Gastrocnemius medialis (tissue), 4 donors: Measurements from ENCODE around the gene TIMM8B. TPM values are rescaled to one million over a fixed set of nuclear protein-coding genes. Genes with fewer than 3 reads are reported as not detected.
A peak's percentile ranks its signal among the peaks of the same experiment; 100 is the strongest.

Source experiments
- ATAC-seq, 2 donors: fragments of 150-250 bp; one replicate each; pipeline ENCODE4 v1.9.1; 2016
- DNase-seq, 2 donors: peaks; one replicate each; pipeline ENCODE4 v3.0.0-alpha.2; 2019
- H3K27ac ChIP-seq, 4 donors: fragments of 200-600 bp; sonication (generic); 1 replicate in 1 of 4; 2 replicates in 3 of 4; pipeline ENCODE4 v1.5.1; 2016 to 2018; ENCODE audit warnings: mild to moderate bottlenecking in 2 of 4, moderate library complexity in 1 of 4
- H3K27me3 ChIP-seq, 3 donors: fragments of 200-600 bp; sonication (generic) in 2 of 3; 1 replicate in 1 of 3; 2 replicates in 2 of 3; pipeline versions ENCODE4 v1.5.1 to v1.6.0; 2016 to 2019; ENCODE audit warnings: mild to moderate bottlenecking in 1 of 3, moderate library complexity in 1 of 3
- H3K36me3 ChIP-seq, 2 donors: fragments of 200-600 bp; sonication (generic) in 1 of 2; one replicate each; pipeline ENCODE4 v1.5.1; 2017 to 2018
- H3K4me1 ChIP-seq, 2 donors: fragments of 200-600 bp; sonication (generic) in 1 of 2; one replicate each; pipeline ENCODE4 v1.5.1; 2016 to 2017; ENCODE audit warnings: mild to moderate bottlenecking in 2 of 2
- H3K4me3 ChIP-seq, 4 donors: fragments of 200-600 bp; sonication (generic) in 3 of 4; 1 replicate in 1 of 4; 2 replicates in 3 of 4; pipeline ENCODE4 v1.5.1; 2016 to 2019; ENCODE audit warnings: mild to moderate bottlenecking in 2 of 4
- H3K9me3 ChIP-seq, 3 donors: fragments of 200-600 bp; sonication (generic) in 2 of 3; 1 replicate in 1 of 3; 2 replicates in 2 of 3; pipeline ENCODE4 v1.5.1; 2016 to 2019
- CTCF ChIP-seq, 5 experiments: fragments of 450-650 bp in 3 of 5; fragments of 200-600 bp in 2 of 5; sonication (generic) in 2 of 5; IDR thresholded peaks in 4 of 5; conservative IDR thresholded peaks in 1 of 5; 1 replicate in 4 of 5; 2 replicates in 1 of 5; pipeline ENCODE4 v1.5.1; 2016 to 2019; ENCODE audit warnings: antibody characterized with exemption in 5 of 5, mild to moderate bottlenecking in 3 of 5, moderate library complexity in 3 of 5
- POLR2A ChIP-seq, 2 donors: fragments of 450-650 bp; IDR thresholded peaks; one replicate each; pipeline ENCODE4 v1.6.1; 2017; ENCODE audit warnings: antibody characterized with exemption in 2 of 2, mild to moderate bottlenecking in 2 of 2, moderate library complexity in 2 of 2
- in situ Hi-C, 4 donors: fragments of 200-750 bp; cut with MboI; loops; one replicate each; pipeline versions ENCODE4 v1.15.0 to v1.8.0; 2017; ENCODE audit warnings: low sequenced_read_pairs in 4 of 4
- intact Hi-C: fragments of 100-400 bp; cut with DNase I; formaldehyde crosslinking; loops from one replicate; pipeline ENCODE4 v1.15.1; 2023; ENCODE audit warnings: low total_unique reads
- total RNA-seq, 4 donors: library from RNA; depleted of rRNA; stranded (reverse); fragments of >200 nt; gene quantifications; one replicate each; pipeline versions ENCODE4 v1.1.0 to v1.2.3, GENCODE V29; 2016

TIMM8B gene
- total RNA-seq, 4 donors from 2014 or later = 60.3 to 93.2 (median 69.4) TPM

DNA sequence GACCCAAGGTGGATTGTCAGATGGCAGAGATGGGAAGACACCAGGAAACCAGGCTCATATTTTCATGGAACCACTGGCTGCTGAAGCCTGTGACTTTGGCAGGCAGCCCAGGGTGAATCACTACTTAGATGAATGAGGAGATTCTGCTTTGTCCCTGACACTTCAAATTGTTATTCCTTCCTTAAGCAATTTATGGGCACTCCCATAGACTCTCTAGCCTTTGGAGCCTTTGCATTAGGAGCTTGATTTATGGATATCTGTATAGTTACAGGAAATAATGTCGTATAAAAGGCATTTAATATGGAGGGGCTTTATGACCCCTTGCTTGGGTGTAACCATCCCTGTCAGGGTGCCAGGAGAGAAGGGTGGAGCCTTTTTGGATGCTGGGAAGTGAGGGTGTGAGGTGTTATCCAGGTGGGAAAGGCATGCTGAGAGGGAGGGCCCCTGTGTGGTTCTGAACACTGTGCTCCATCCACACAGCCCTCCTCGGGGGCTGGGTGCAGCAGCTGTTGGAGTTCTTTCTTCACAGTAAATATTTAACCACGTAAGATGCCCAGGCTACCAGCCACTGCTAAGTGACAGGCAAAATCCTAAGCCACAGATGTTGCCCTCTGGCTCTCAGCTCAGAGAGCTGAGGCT, 42.0 kb upstream of the TIMM8B start:
- no peaks in the 10 kb centered on the region for H3K36me3 ChIP-seq
- DNase-seq (peak; percentile 43 to 61), ATAC-seq (peak; percentile 67 to 75)
- intact Hi-C loops (no loop called here), in situ Hi-C loops (no loop called here)
- H3K9me3 ChIP-seq = no peaks in the 10 kb centered on the region
- no peak for TF ChIP-seq CTCF (IDR thresholded peaks at IDR 0.05 in 4 of 5, conservative IDR thresholded peaks at IDR 0.05 in 1 of 5)
- no peak for TF ChIP-seq POLR2A (IDR thresholded peaks at IDR 0.05)
- H3K27ac ChIP-seq = no peak overlapping the region
- no peaks in the 10 kb centered on the region for H3K27me3 ChIP-seq
- H3K4me3 ChIP-seq = no peak overlapping the region
- H3K4me1 ChIP-seq = peaks cover 0 to 22% of the 10 kb centered on the region in 2 donors

- H3K4me1 ChIP-seq = peaks cover 0 to 16% of the 10 kb centered on the region in 2 donors
- no peak for ATAC-seq
- H3K4me3 ChIP-seq = no peak overlapping the region
- TF ChIP-seq CTCF (IDR thresholded peaks at IDR 0.05 in 4 of 5, conservative IDR thresholded peaks at IDR 0.05 in 1 of 5) (no peak), POLR2A (IDR thresholded peaks at IDR 0.05) (no peak)
- no peaks in the 10 kb centered on the region for H3K9me3 ChIP-seq
- in situ Hi-C loops (no loop called here), intact Hi-C loops (no loop called here)
- DNase-seq = no peak
- H3K27me3 ChIP-seq = no peaks in the 10 kb centered on the region
- H3K27ac ChIP-seq = no peak overlapping the region
- no peaks in the 10 kb centered on the region for H3K36me3 ChIP-seq
These were observed 40.5 kb upstream of the TIMM8B start for GRCh38 chr11:112127056-112127455.

GRCh38 chr11:112123129-112123528, 36.6 kb upstream of the TIMM8B start:
- Histone ChIP-seq H3K27me3 (no peaks in the 10 kb centered on the region), H3K36me3 (no peaks in the 10 kb centered on the region), H3K9me3 (no peaks in the 10 kb centered on the region), H3K4me3 (no peak overlapping the region), H3K27ac (no peak overlapping the region), H3K4me1 (peaks cover 0 to 11% of the 10 kb centered on the region in 2 donors)
- no peak for TF ChIP-seq POLR2A (IDR thresholded peaks at IDR 0.05)
- TF ChIP-seq CTCF (IDR thresholded peaks at IDR 0.05 in 4 of 5, conservative IDR thresholded peaks at IDR 0.05 in 1 of 5) = no peak
- no peak for DNase-seq
- intact Hi-C loops (loop anchor here (5.0 kb wide), 1 partner anchor 34 kb away; no protein-coding TSS in a partner anchor), in situ Hi-C loops (no loop called here)
- no peak for ATAC-seq

- Histone ChIP-seq H3K27me3 (no peaks in the 10 kb centered on the region), H3K4me3 (no peak overlapping the region), H3K36me3 (no peaks in the 10 kb centered on the region), H3K4me1 (peaks cover 0 to 10% of the 10 kb centered on the region in 2 donors), H3K27ac (no peak overlapping the region), H3K9me3 (no peaks in the 10 kb centered on the region)
- TF ChIP-seq POLR2A (IDR thresholded peaks at IDR 0.05) = no peak
- TF ChIP-seq CTCF (IDR thresholded peaks at IDR 0.05 in 4 of 5, conservative IDR thresholded peaks at IDR 0.05 in 1 of 5) = no peak
- intact Hi-C loops = loop anchor here (5.0 kb wide), 1 partner anchor 35 kb away; no protein-coding TSS in a partner anchor
- DNase-seq (no peak), ATAC-seq (no peak)
- in situ Hi-C loops = no loop called here
These were observed 35.5 kb upstream of the TIMM8B start for GRCh38 chr11:112121981-112122615.
